Stimulated activated CD4-positive, alpha-beta T cell treated with anti-CD3 and anti-CD28 coated beads, Interleukin-1b, Interleukin-23, amount 100 ng/mL, for 48 hours (primary cell): ENCODE results near the gene ASCC3.

ENCODE experiments used
- DNase-seq: peaks from one replicate; pipeline ENCODE4 v3.0.0-alpha.2; 2020

The ASCC3 gene

DNA sequence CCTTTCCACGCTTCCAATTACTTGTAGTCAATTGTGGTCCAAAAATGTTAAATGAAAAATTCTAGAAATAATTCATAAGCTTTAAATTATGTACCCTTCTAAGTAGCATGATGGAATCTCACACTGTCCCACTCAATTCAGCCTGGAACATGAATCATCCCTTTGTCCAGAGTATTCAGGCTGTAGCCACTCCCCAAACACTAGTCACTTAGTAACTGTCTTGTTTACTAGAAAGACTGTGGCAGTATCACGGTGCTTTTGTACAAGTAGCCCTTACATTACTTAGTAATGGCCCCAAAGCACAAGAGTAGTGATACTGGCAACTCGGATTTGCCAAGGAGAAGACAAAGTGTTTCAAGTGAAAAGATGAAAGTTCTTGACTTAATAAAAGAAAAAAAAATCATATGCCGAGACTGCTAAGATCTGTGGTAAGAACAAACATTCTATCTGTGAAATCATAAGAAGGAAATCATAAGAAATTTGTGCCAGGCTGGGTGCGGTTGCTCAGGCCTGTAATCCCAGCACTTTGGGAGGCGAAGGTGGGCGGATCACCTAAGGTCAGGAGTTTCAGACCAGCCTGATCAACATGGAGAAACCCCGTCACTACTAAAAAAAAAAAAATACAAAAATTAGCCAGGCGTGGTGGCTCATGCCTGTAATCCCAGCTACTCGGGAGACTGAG lies 247.9 kb downstream of the ASCC3 start:
- no peak for DNase-seq

DNA sequence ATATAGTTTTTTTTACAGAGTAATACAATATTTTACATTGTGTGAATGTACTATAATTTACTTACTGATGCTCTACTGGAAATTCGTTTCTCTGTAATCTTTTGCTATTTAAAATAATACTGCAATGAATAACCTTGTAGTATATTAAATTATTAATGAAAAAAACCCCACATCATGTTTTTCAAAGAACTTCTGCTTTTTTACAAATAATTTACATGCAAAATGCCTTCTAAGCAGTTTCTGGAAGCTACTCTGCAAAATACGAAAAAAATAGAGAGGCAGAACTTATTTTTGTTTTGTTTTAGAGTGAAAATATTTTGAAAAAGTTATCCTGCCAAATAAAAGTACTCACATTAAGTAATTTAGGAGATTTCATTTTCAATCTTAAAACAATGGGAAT lies 250.6 kb downstream of the ASCC3 start:
- no peak for DNase-seq

DNA sequence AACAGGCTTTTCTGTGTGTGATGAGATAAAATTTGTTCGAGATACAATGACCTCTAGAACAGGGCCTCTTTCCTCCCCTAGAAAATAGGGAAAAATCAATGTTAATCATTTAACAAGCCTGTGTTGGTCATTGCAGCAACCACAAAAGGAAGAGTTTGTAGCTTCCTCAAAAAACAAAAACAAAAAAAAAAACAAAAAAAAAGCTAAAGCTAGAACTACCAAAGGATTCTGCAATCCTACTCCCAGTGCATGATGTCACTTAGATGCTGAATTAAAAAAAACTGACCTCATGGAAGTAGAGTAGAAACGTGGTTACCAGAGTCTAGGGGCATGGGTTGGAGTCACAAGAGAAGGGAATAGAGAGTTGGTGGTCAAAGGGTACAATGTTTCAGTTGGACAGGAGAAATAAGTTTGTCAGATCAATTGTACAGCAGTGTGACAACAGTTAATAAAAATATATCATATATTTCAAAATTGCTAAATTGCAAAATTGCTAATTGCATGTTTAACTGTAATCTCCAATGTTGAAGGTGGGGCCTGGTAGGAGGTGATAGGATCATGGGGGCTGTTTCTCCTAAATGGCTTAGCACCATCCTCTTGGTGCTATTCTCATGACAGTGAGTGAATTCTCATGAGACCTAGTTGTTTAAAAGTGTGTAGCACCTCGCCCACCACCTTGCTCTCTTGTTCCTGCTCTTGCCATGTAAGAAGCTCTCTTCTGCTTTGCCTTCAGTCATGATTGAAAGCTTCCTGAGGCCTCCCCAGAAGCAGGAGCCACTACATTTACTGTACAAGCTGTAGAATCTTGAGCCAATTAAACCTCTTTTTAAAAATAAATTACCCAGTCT lies 253.0 kb downstream of the ASCC3 start:
- DNase-seq: no peak

DNA sequence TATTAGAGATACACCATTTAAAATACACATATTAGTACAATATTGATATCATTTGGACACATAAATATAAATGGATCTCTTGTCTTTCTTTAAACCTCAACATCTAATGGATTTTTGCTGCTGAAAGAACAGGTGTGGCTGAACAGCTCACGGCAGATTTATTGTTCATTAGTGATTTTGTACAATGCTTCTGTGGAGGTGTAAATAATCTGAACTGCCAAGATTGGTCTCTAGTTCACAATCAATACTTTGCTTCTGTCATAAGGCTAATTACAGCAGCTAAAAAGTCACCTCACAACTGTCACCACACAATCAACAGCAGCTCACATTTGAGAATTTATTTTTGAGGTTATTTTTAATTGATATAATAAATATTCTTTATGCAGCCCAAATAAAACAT lies 254.4 kb downstream of the ASCC3 start:
- no peak for DNase-seq

DNA sequence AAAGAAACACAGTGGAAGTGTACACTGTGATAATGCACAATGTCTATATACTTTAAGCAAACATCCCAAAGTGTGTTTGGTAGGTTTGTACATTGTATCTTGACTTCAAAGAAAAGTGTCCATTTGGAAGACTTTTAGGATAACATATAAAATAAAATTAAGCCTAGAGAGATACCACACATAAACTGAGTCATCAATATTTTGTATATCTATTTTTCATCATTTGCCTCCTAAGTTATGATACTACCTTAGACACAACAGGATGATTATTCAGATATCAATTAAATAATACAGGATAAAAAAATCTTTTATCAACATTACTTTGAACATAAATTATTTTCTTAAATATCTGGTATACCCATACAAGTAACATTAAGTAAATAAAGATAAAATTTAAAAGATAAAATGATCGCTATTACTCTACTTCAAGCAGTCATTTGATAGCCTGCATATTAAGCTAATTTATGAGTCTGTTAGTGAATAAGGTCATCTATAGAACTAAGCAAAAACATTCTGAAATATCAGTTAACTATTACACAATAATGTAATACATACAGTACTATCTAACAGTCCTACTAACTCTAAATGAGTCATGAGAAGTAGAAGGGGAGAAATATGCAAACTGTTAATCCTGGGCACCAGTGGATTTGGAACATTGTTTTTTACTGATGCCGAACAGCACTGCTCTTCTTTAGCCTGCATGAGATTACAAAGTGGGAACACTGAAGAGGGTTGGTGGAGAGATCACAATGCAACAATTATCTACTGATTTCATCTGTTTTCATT lies 258.0 kb downstream of the ASCC3 start:
- DNase-seq: no peak

DNA sequence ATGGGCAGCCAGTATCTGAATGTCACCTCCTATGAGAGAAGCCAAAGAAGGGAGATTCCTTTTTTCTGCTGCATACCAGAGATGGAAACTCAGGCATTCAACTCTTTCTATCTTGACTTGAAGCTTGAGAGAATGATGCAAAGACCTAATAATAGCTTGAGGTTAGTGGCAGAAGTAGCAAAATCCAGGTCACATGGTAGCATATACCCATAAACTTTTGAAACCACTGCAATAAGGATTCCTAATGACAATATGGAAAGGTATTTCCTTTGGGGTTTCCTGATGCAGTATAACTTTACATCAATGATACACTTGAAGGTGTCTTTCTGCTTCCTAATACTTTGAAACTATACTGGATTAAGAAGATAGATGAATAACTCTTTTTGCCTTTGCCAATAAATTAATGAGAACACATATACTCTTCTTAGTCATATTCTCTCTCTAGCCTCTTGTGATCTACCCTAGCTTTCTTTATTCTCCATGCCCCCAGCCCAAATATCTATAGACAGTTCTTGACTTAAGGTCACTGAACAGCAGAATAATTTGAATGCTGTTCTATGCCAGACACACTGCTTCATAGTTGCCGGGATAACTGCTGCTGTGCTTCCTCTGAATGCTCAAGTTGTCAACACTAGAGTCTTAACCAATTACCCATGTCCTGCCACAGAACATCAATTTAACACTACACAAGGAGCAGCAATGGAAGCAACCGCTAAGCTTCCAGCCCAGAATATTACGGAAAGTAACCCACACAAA lies 260.9 kb downstream of the ASCC3 start:
- no peak for DNase-seq

- no peak for DNase-seq
These were observed 262.8 kb downstream of the ASCC3 start for GRCh38 chr6:100618351-100618671.

DNA sequence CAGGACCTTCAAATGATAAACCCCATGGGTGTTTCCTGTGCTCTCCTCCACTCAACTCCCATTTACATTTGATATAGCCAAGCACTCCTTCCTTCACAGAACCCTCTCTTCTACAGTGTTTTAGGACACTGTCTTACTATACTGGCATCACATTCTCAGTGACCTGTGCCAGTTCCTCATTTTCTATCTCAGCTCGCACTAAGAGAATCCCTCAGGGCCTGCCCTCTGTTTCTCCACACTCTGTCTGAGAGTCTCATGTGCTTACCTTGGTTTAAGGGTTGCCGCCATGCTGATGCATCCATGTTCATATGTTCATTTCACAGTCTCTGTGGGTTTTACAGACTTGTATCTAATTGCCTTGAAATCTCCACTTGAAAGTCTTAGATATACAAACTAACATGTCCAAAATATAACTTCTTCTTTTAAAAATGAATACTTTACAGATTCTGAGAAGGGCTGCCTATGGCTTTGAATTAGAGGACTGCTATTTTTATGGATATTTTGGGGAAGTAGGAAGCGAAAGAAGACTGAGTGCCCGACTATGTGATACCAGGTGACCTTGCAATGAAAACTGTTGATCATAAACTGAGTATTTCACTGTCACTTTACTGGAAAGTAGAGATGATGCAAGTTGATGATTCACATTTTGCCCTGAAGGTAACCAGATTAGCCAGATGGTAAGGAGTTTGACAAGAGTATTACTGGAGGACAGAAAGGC lies 263.3 kb downstream of the ASCC3 start:
- DNase-seq: no peak

DNA sequence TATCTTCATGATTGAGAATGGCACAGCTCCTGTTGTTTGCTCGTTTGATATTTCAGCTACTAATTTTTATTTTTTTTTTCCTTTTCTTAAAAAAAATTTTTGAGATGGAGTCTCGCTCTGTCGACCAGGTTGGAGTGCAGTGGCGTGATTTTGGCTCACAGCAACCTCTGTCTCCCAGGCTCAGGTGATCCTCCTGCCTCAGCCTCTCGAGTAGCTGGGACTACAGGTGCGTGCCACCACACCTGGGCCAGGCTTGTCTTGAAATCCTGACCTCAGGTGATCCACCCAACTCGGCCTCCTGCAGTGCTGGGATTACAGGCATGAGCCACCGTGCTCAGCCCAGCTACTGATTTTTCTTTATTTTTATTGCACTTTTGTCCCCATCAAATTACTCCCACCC lies 266.2 kb downstream of the ASCC3 start:
- no peak for DNase-seq

DNA sequence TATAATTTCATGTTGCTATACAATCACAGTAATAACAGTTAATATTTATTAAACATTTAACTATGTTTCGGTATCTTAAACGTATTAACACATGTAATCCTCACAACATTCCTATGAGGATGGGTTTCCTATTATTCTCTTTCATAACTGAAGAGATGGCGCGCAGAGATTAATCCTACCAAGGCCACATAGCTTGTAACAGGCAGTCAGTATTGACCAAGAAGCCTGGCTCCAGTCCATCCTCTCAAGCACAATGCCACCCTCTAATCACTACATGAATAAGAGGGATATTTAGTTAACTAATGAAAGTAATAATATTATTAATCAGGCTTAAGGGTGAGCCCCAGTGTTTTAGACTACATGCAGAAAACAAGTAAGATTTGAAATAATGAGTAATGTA lies 266.7 kb downstream of the ASCC3 start:
- DNase-seq: no peak

- no peak for DNase-seq
These were observed 267.5 kb downstream of the ASCC3 start for GRCh38 chr6:100613656-100614055.

- no peak for DNase-seq
These were observed 269.0 kb downstream of the ASCC3 start for GRCh38 chr6:100612094-100612493.

GRCh38 chr6:100599088-100599770 lies 281.9 kb downstream of the ASCC3 start:
- DNase-seq: no peak

DNA sequence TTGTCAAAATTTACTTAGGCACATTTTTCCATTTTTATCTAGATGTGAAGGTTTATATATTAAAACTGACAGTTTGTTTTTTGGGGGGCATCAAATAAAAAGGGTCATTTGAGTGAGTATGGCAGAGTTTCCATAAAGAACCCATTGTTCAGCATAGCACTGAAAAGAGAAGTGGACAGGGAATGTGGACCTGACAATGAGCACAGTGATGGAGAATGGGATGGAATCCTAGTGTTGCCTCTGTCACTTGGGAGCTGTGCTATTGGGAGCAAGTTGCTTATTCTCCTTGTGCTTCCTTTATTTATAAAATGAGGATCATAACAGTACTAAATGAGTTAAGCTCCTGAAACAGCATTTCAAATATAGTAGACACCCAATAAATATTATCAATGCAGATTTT lies 285.7 kb downstream of the ASCC3 start:
- no peak for DNase-seq

DNA sequence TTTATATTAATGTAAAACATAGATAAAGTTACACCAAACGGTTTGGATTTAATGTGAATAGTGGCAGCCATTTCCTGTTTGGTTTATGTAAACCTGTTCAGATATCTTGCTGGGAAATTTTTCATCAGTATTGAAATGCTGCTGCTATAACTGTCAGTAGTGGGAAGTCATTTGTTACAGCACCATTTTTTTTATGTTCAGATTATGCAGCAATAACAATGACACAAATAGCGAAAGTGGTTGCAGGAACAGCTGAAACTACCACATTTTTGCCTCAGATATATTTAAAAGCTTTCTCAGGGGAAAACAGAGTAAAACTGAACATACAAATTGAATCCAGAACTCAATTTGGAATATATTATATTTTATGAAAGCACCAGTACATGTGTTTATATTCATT lies 287.6 kb downstream of the ASCC3 start:
- DNase-seq: no peak

- no peak for DNase-seq
These were observed 288.2 kb downstream of the ASCC3 start for GRCh38 chr6:100592929-100593328.

DNA sequence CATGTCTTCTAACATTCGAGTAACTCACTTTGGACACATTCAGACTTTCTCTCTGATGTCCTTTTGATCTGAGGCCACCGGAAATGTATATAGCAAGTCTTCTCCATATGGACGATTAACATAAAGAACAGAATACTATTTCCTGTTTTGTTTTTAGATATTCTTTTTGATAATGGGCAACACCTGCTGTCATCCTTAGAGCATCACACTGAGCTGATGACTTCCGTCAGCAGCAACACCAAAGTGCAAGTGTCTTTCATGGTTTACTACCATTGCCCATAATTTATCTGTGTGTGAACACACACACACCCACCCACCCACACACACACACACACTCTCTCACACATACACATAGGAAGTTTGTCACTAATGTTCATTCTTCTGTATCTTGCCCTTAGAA lies 303.7 kb downstream of the ASCC3 start:
- no peak for DNase-seq

- no peak for DNase-seq
These were observed 305.2 kb downstream of the ASCC3 start for GRCh38 chr6:100575921-100576320.

GRCh38 chr6:100574836-100575235 lies 306.3 kb downstream of the ASCC3 start:
- DNase-seq: no peak

DNA sequence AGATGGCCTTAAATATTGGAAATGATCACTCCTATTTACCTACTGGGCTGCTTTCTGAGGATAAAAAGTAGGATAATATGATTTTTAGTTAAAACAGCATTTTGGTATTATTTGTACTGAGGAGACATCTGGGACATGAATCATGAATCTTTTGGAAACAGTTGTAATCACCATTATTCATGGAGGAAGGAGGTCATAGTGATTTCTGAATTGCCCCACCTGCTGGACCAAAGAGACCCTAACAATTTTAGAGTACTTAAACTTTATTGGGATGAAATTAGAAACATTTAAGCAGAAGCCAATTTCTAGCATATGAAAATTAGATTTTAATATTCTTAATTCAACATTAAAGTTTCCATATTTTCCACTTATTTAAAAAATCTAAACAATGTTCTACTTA lies 308.0 kb downstream of the ASCC3 start:
- DNase-seq: no peak

DNA sequence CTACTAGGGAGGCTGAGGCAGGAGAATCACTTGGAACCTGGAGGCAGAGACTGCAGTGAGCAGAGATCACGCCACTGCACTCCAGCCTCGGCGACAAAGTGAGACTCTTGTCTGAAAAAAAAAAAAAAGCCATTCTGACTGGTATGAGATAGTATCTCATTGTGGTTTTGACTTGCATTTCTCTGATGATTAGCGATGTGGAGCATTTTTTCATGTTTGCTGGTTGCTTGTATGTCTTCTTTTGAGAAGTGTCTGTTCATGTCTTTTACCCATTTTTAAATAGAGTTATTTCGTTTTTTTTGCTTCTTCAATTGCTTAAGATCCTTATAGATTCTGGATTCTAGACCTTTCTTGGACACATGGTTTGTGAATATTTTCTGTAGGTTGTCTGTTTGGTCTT lies 312.9 kb downstream of the ASCC3 start:
- no peak for DNase-seq

GRCh38 chr6:100566563-100566962 lies 314.6 kb downstream of the ASCC3 start:
- no peak for DNase-seq
